ENCODE measurements around the gene CEMIP. TPM values are rescaled to one million over a fixed set of nuclear protein-coding genes. Genes with fewer than 3 reads are reported as not detected.

Gene CEMIP
- total RNA-seq, 1 experiment from 2014 or later: 0.07 TPM

GRCh38 chr15:80911821-80912220, 132.7 kb downstream of the CEMIP start:
- TF ChIP-seq, protein P1, sequence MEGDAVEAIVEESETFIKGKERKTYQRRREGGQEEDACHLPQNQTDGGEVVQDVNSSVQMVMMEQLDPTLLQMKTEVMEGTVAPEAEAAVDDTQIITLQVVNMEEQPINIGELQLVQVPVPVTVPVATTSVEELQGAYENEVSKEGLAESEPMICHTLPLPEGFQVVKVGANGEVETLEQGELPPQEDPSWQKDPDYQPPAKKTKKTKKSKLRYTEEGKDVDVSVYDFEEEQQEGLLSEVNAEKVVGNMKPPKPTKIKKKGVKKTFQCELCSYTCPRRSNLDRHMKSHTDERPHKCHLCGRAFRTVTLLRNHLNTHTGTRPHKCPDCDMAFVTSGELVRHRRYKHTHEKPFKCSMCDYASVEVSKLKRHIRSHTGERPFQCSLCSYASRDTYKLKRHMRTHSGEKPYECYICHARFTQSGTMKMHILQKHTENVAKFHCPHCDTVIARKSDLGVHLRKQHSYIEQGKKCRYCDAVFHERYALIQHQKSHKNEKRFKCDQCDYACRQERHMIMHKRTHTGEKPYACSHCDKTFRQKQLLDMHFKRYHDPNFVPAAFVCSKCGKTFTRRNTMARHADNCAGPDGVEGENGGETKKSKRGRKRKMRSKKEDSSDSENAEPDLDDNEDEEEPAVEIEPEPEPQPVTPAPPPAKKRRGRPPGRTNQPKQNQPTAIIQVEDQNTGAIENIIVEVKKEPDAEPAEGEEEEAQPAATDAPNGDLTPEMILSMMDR (IDR thresholded peaks at IDR 0.05; ENCODE audit: insufficient read depth in 1 of 2, low read depth in 1 of 2, low read length in 1 of 2, severe bottlenecking in 1 of 2, unreplicated experiment in 1 of 2): no peak
- ChIA-PET CTCF (no interaction called here), POLR2A (interaction anchor here (0.6 kb wide), 1 partner anchor 55 kb away, joined by 3 read pairs; no protein-coding TSS in a partner anchor)
- no peaks in the 10 kb centered on the region for H3K36me3 Mint-ChIP-seq (ENCODE audit: insufficient read depth, unreplicated experiment)
- intact Hi-C loops (cut with micrococcal nuclease; ENCODE audit: unreplicated experiment): no loop called here
- no TSS peak for BruUV-seq (replicated peaks)
- H3K4me3 ChIP-seq (ENCODE audit: low read depth, low read length): no peak overlapping the region
- no peaks in the 10 kb centered on the region for H3K4me1 Mint-ChIP-seq (ENCODE audit: low read depth, unreplicated experiment)
- no peak overlapping the region for H3K27ac Mint-ChIP-seq (ENCODE audit: unreplicated experiment)
- H3K4me3 Mint-ChIP-seq (ENCODE audit: unreplicated experiment): no peak overlapping the region
- H3K27me3 ChIP-seq (replicated peaks; ENCODE audit: control insufficient read depth, insufficient read depth, low read length): no peaks in the 10 kb centered on the region
- no peak for DNase-seq
- H3K9me3 Mint-ChIP-seq (ENCODE audit: unreplicated experiment): no peaks in the 10 kb centered on the region
- no peaks in the 10 kb centered on the region for H3K4me1 ChIP-seq
- H3K9me3 ChIP-seq: no peaks in the 10 kb centered on the region
- H3K36me3 ChIP-seq (ENCODE audit: control insufficient read depth, insufficient read depth, low read length): no peaks in the 10 kb centered on the region
- H3K27me3 Mint-ChIP-seq (ENCODE audit: insufficient read depth, unreplicated experiment): no peaks in the 10 kb centered on the region

DNA sequence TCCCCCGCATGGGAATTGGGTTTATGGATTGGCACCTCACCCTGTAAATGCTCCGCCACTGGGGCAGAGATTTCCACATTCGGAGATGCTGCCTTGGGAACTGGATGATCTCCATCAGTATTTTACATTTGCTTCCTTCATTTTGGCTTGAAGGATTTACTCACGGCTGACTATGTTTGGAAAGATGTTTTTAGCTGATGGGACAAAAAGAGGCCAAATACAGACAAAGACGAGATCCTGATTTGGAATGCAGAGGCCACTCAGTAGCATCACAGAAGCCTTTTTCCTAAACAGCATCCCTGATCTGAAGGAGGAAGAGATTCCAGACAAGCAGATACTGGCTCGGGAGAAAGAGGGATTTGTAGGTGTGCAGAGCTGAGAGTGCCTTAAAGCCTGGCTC, 133.5 kb downstream of the CEMIP start:
- Histone ChIP-seq H3K4me1 (no peaks in the 10 kb centered on the region), H3K36me3 (ENCODE audit: control insufficient read depth, insufficient read depth, low read length) (no peaks in the 10 kb centered on the region), H3K4me3 (ENCODE audit: low read depth, low read length) (no peak overlapping the region), H3K9me3 (no peaks in the 10 kb centered on the region), H3K27me3 (replicated peaks; ENCODE audit: control insufficient read depth, insufficient read depth, low read length) (no peaks in the 10 kb centered on the region)
- CTCF ChIA-PET: no interaction called here
- Mint-ChIP-seq H3K4me1 (ENCODE audit: low read depth, unreplicated experiment) (no peaks in the 10 kb centered on the region), H3K9me3 (ENCODE audit: unreplicated experiment) (no peaks in the 10 kb centered on the region), H3K36me3 (ENCODE audit: insufficient read depth, unreplicated experiment) (no peaks in the 10 kb centered on the region), H3K27me3 (ENCODE audit: insufficient read depth, unreplicated experiment) (no peaks in the 10 kb centered on the region), H3K27ac (ENCODE audit: unreplicated experiment) (no peak overlapping the region), H3K4me3 (ENCODE audit: unreplicated experiment) (no peak overlapping the region)
- POLR2A ChIA-PET: no interaction called here
- DNase-seq: no peak
- BruUV-seq (replicated peaks): no TSS peak
- TF ChIP-seq, protein P1 (IDR thresholded peaks at IDR 0.05; ENCODE audit: insufficient read depth in 1 of 2, low read depth in 1 of 2, low read length in 1 of 2, severe bottlenecking in 1 of 2, unreplicated experiment in 1 of 2): no peak
- intact Hi-C loops (cut with micrococcal nuclease; ENCODE audit: unreplicated experiment): no loop called here

DNA sequence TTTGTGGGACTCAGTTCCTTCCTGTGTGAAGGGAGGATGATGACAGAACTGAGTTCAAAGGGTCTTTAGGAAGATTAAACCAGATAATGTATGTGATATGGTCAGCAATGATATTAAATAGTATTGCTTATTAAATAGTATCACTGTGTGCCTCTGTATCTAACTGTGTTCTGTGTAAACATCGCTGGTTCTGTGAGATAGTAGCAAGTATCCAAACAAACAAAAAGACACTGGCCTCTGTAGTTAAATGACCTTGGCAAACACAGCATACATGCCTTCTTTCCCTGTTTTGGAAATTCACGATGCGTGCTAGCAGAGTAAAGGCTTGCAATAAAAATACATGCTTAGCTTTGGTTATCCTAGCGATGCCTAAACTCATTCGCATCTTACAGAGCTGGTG, 134.4 kb downstream of the CEMIP start:
- ChIA-PET CTCF (no interaction called here), POLR2A (no interaction called here)
- Mint-ChIP-seq H3K4me1 (ENCODE audit: low read depth, unreplicated experiment) (no peaks in the 10 kb centered on the region), H3K36me3 (ENCODE audit: insufficient read depth, unreplicated experiment) (no peaks in the 10 kb centered on the region), H3K27me3 (ENCODE audit: insufficient read depth, unreplicated experiment) (no peaks in the 10 kb centered on the region), H3K27ac (ENCODE audit: unreplicated experiment) (no peak overlapping the region), H3K9me3 (ENCODE audit: unreplicated experiment) (no peaks in the 10 kb centered on the region), H3K4me3 (ENCODE audit: unreplicated experiment) (no peak overlapping the region)
- intact Hi-C loops (cut with micrococcal nuclease; ENCODE audit: unreplicated experiment): no loop called here
- no peaks in the 10 kb centered on the region for H3K36me3 ChIP-seq (ENCODE audit: control insufficient read depth, insufficient read depth, low read length)
- H3K4me1 ChIP-seq: no peaks in the 10 kb centered on the region
- H3K27me3 ChIP-seq (replicated peaks; ENCODE audit: control insufficient read depth, insufficient read depth, low read length): no peaks in the 10 kb centered on the region
- H3K9me3 ChIP-seq: no peaks in the 10 kb centered on the region
- TF ChIP-seq, protein P1 (IDR thresholded peaks at IDR 0.05; ENCODE audit: insufficient read depth in 1 of 2, low read depth in 1 of 2, low read length in 1 of 2, severe bottlenecking in 1 of 2, unreplicated experiment in 1 of 2): no peak
- BruUV-seq (replicated peaks): no TSS peak
- no peak for DNase-seq
- no peak overlapping the region for H3K4me3 ChIP-seq (ENCODE audit: low read depth, low read length)
